Pancreas (tissue), 10 donors: ENCODE data around the gene CCN2. TPM values are rescaled to one million over a fixed set of nuclear protein-coding genes. Genes with fewer than 3 reads are reported as not detected.

ENCODE experiments used
- ATAC-seq, 4 donors: fragments of 200-7000 bp; cut with Tn5 transposase; one replicate each; pipeline versions ENCODE4 v1.8.0 to v1.9.1; 2020; ENCODE audit warnings: mild to moderate bottlenecking in 4 of 4, moderate library complexity in 4 of 4
- DNase-seq, 6 donors: peaks; one replicate each; pipeline ENCODE4 v3.0.0-alpha.2; 2020
- FAIRE-seq: peaks from 2 replicates; lab custom pipeline; 2012; peaks lifted over from hg19 to GRCh38; lab: Jason Lieb, UNC
- H3K27ac ChIP-seq, 4 donors: fragments of 200-600 bp; sonication (generic); 1 replicate in 3 of 4; 2 replicates in 1 of 4; pipeline versions ENCODE4 v1.5.0 to v1.8.0; 2020
- H3K27me3 ChIP-seq, 4 donors: fragments of 200-600 bp; one replicate each; pipeline ENCODE4 v1.8.0; 2021
- H3K36me3 ChIP-seq, 3 donors: fragments of 200-600 bp; sonication (generic) in 1 of 3; one replicate each; pipeline versions ENCODE4 v1.5.0 to v1.8.0; 2020 to 2021
- H3K4me1 ChIP-seq, 3 donors: fragments of 200-600 bp; one replicate each; pipeline ENCODE4 v1.8.0; 2021
- H3K4me3 ChIP-seq, 4 donors: fragments of 200-600 bp; sonication (generic) in 2 of 4; one replicate each; pipeline versions ENCODE4 v1.5.0 to v1.8.0; 2020 to 2021
- H3K9me3 ChIP-seq, 4 donors: fragments of 200-600 bp; one replicate each; pipeline ENCODE4 v1.8.0; 2021
- CTCF ChIP-seq, 4 donors: fragments of 200-600 bp; sonication (generic) in 3 of 4; IDR thresholded peaks; one replicate each; pipeline versions ENCODE4 v1.5.0 to v1.8.0; 2021; ENCODE audit warnings: antibody characterized with exemption in 4 of 4
- WGBS, 2 donors: extraction: QIAGEN DNeasy Blood & Tissue Kit; methylation state at CpG; one replicate each; pipeline ENCODE4 v1.1.7; 2013; 5-methylcytosine and 5-hydroxymethylcytosine counted together
- intact Hi-C, 3 donors: fragments of 100-400 bp; cut with DNase I; formaldehyde crosslinking; loops; one replicate each; pipeline versions ENCODE4 v1.11.1 to v1.14.2; 2022
- polyA plus RNA-seq, 2 donors: library from polyadenylated mRNA; stranded (reverse); fragments of 200-250 nt; gene quantifications; one replicate each; pipeline ENCODE4 v1.2.3, GENCODE V29; 2013
- total RNA-seq, 6 donors: library from RNA; stranded (reverse); fragmentation: NEBNext Ultra II Directional in 4 of 6; extraction: Animal tissue kit (Norgen Biotek cat#: 25700) in 4 of 6; gene quantifications; one replicate each; pipeline versions ENCODE4 v1.2.1 to v1.2.4, GENCODE V29; 2021 to 2023
- donor health status: healthy with polysubstance abuse.
- donor health status: DM: no; HTN: no; CAD: no; lungs with moderate emphysema.
- donor health status: DM: no; HTN: no; CAD: no.
- donor health status: control.
- donor health status: control.
- donor health status: Bipolar disorder and iron deficiency.
- donor health status: DM: yes; HTN: yes; CAD: no.
- donor health status: DM: no; HTN: no; CAD: no.
- donor health status: DM: no; HTN: no; CAD: no.
- donor health status: DM: yes; HTN: yes; CAD: no.

Gene CCN2
- total and polyA plus RNA-seq, 8 donors, result 18.4 to 68.2 (median 28.5) TPM

- Histone ChIP-seq H3K4me1 (peaks cover 0 to 9% (median 0%) of the 10 kb centered on the region in 3 donors), H3K9me3 (no peaks in the 10 kb centered on the region), H3K36me3 (no peaks in the 10 kb centered on the region), H3K27me3 (no peaks in the 10 kb centered on the region), H3K4me3 (no peak overlapping the region), H3K27ac (no peak overlapping the region)
- intact Hi-C loops, result no loop called here
- DNase-seq, result no peak
- FAIRE-seq, result no peak
- ATAC-seq, result no peak
- TF ChIP-seq CTCF (IDR thresholded peaks at IDR 0.05), result no peak
- WGBS, 2 donors, result 59 to 60% methylated on average over 3 of the region's 3 CpGs
Observed at GRCh38 chr6:131978522-131978921, 27.4 kb upstream of the CCN2 start.

- ATAC-seq (peak in 2 of 4 donors; percentile 25 to 37), FAIRE-seq (no peak)
Observed at GRCh38 chr6:131976545-131977061, 25.4 kb upstream of the CCN2 start.

GRCh38 chr6:131972741-131973140, 21.6 kb upstream of the CCN2 start:
- no peak for FAIRE-seq
- WGBS, 2 donors, result 76 to 84% methylated on average over 2 of the region's 2 CpGs
- no peak for DNase-seq
- Histone ChIP-seq H3K4me3 (no peak overlapping the region), H3K9me3 (no peaks in the 10 kb centered on the region), H3K27ac (no peak overlapping the region), H3K27me3 (no peaks in the 10 kb centered on the region), H3K36me3 (no peaks in the 10 kb centered on the region), H3K4me1 (peaks cover 0 to 9% (median 0%) of the 10 kb centered on the region in 3 donors)
- TF ChIP-seq CTCF (IDR thresholded peaks at IDR 0.05), result no peak
- intact Hi-C loops, result no loop called here
- no peak for ATAC-seq

More at GRCh38 chr6:131976545-131977061, 25.4 kb upstream of the CCN2 start:
- Histone ChIP-seq H3K27me3 (no peaks in the 10 kb centered on the region), H3K4me1 (peaks cover 0 to 9% (median 0%) of the 10 kb centered on the region in 3 donors), H3K4me3 (no peak overlapping the region), H3K9me3 (no peaks in the 10 kb centered on the region), H3K36me3 (no peaks in the 10 kb centered on the region), H3K27ac (no peak overlapping the region)
- no peak for DNase-seq
- TF ChIP-seq CTCF (IDR thresholded peaks at IDR 0.05), result no peak
- WGBS, 2 donors, result 9 to 10% methylated on average over 6 of the region's 6 CpGs
- intact Hi-C loops, result no loop called here

GRCh38 chr6:131970076-131970859, 19.1 kb upstream of the CCN2 start:
- Histone ChIP-seq H3K9me3 (no peaks in the 10 kb centered on the region), H3K27me3 (no peaks in the 10 kb centered on the region), H3K36me3 (no peaks in the 10 kb centered on the region), H3K27ac (no peak overlapping the region), H3K4me3 (no peak overlapping the region), H3K4me1 (no peaks in the 10 kb centered on the region)
- FAIRE-seq (no peak), ATAC-seq (no peak), DNase-seq (no peak)
- TF ChIP-seq CTCF (IDR thresholded peaks at IDR 0.05), result no peak
- intact Hi-C loops, result no loop called here
- WGBS, 2 donors, result 82 to 83% methylated on average over 2 of the region's 2 CpGs

DNA sequence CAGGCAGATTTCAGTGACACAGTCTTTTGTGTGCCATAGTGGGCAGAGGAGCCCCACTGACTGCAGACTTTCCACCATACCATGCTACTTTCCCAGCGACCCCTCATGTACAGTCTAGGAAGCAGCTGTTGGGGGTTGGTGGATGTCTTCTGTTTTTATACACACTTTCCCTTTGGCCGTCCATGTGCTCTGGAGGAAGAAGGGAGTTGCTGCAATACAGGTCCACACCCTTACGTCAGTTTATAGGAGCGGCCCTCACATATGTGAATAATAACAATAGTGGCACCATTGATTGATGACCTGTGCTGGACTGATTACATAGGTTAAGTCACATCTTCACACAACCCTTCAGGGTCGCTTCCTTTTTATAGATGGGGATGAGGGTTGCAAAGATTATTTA, 17.5 kb upstream of the CCN2 start:
- Histone ChIP-seq H3K27me3 (no peaks in the 10 kb centered on the region), H3K27ac (no peak overlapping the region), H3K4me3 (no peak overlapping the region), H3K9me3 (no peaks in the 10 kb centered on the region), H3K36me3 (no peaks in the 10 kb centered on the region), H3K4me1 (no peaks in the 10 kb centered on the region)
- no peak for TF ChIP-seq CTCF (IDR thresholded peaks at IDR 0.05)
- intact Hi-C loops, result no loop called here
- ATAC-seq (no peak), FAIRE-seq (no peak), DNase-seq (no peak)
- WGBS, 2 donors, result 83 to 84% methylated on average over 5 of the region's 5 CpGs
